SK-N-SH treated with all-trans-retinoic acid at 6 μM for 48 hours (cell line): ENCODE data around the gene WHRN.

ENCODE experiments used
- ATAC-seq: fragments of 200-7000 bp; cut with Tn5 transposase; 3 replicates; pipeline ENCODE4 v1.9.1; 2020; ENCODE audit warnings: mild to moderate bottlenecking, moderate library complexity
- ARNTL ChIP-seq: fragments of 450-650 bp; formaldehyde crosslinking; IDR thresholded peaks from 2 replicates; pipeline ENCODE4 v1.5.0; 2020; ENCODE audit warnings: low read depth, mild to moderate bottlenecking, moderate library complexity, borderline replicate concordance
- BACH2 ChIP-seq: fragments of 250-450 bp; sonication (Bioruptor Pico); IDR thresholded peaks from 2 replicates; pipeline ENCODE4 v1.9.0; 2021; ENCODE audit warnings: mild to moderate bottlenecking, borderline replicate concordance
- CSDC2 ChIP-seq: fragments of 250-450 bp; sonication (Bioruptor Pico); IDR thresholded peaks from 2 replicates; pipeline ENCODE4 v1.5.0; 2020; ENCODE audit warnings: mild to moderate bottlenecking, moderate library complexity
- ESRRG ChIP-seq: fragments of 250-450 bp; sonication (Bioruptor Pico); IDR thresholded peaks from 2 replicates; pipeline ENCODE4 v1.6.1; 2021; ENCODE audit warnings: mild to moderate bottlenecking
- ISL1 ChIP-seq: fragments of 250-450 bp; sonication (Bioruptor Pico); IDR thresholded peaks from 2 replicates; pipeline ENCODE4 v2.1.2; 2022; ENCODE audit warnings: mild to moderate bottlenecking, moderate library complexity
- OSR1 ChIP-seq: fragments of 250-450 bp; sonication (Bioruptor Pico); IDR thresholded peaks from 2 replicates; pipeline ENCODE4 v1.8.0; 2022; ENCODE audit warnings: moderate library complexity, mild to moderate bottlenecking, inconsistent platforms
- PPARA ChIP-seq: fragments of 250-450 bp; sonication (Bioruptor Pico); IDR thresholded peaks from 2 replicates; pipeline ENCODE4 v1.5.0; 2020; ENCODE audit warnings: mild to moderate bottlenecking, borderline replicate concordance
- RARB ChIP-seq: fragments of 250-450 bp; sonication (Bioruptor Pico); IDR thresholded peaks from 2 replicates; pipeline ENCODE4 v1.8.0; 2021; ENCODE audit warnings: mild to moderate bottlenecking, moderate library complexity
- SNAI2 ChIP-seq: fragments of 250-450 bp; sonication (Bioruptor Pico); IDR thresholded peaks from 2 replicates; pipeline ENCODE4 v1.5.0; 2020; ENCODE audit warnings: mild to moderate bottlenecking, moderate library complexity
- TCF4 ChIP-seq: fragments of 250-450 bp; sonication (Bioruptor Pico); IDR thresholded peaks from 2 replicates; pipeline ENCODE4 v1.8.0; 2021; ENCODE audit warnings: mild to moderate bottlenecking, moderate library complexity, borderline replicate concordance
- ZC3H10 ChIP-seq: fragments of 250-450 bp; sonication (Bioruptor Pico); IDR thresholded peaks from 2 replicates; pipeline ENCODE4 v1.5.1; 2021; ENCODE audit warnings: mild to moderate bottlenecking, moderate library complexity
- ZFP3 ChIP-seq: fragments of 250-450 bp; sonication (Bioruptor Pico); IDR thresholded peaks from 2 replicates; pipeline ENCODE4 v1.5.0; 2020; ENCODE audit warnings: mild to moderate bottlenecking, moderate library complexity
- ZFP30 ChIP-seq: fragments of 450-650 bp; formaldehyde crosslinking; IDR thresholded peaks from 2 replicates; pipeline ENCODE4 v1.5.0; 2022; ENCODE audit warnings: mild to moderate bottlenecking, moderate library complexity
- ZNF565 ChIP-seq: fragments of 450-650 bp; formaldehyde crosslinking; conservative IDR thresholded peaks from 2 replicates; pipeline ENCODE4 v1.5.0; 2020; ENCODE audit warnings: low read depth, mild to moderate bottlenecking, moderate library complexity
- ZNF70 ChIP-seq: fragments of 450-650 bp; formaldehyde crosslinking; IDR thresholded peaks from 2 replicates; pipeline ENCODE4 v1.5.0; 2020; ENCODE audit warnings: mild to moderate bottlenecking, moderate library complexity
- ZNF8 ChIP-seq: fragments of 450-650 bp; formaldehyde crosslinking; IDR thresholded peaks from 2 replicates; pipeline ENCODE4 v1.5.0; 2020; ENCODE audit warnings: mild to moderate bottlenecking, moderate library complexity
- TF ChIP-seq, protein P1 (sequence below): fragments of 250-450 bp; sonication (Bioruptor Pico); IDR thresholded peaks from 2 replicates; pipeline ENCODE4 v1.8.0; 2021; ENCODE audit warnings: low read depth, mild to moderate bottlenecking, moderate library complexity, borderline replicate concordance
- TF ChIP-seq, protein P2 (sequence below): fragments of 250-450 bp; sonication (Bioruptor Pico); IDR thresholded peaks from 2 replicates; pipeline ENCODE4 v1.5.1; 2020; ENCODE audit warnings: low read depth, mild to moderate bottlenecking, moderate library complexity
- TF ChIP-seq, protein P3 (sequence below): fragments of 250-450 bp; sonication (Bioruptor Pico); IDR thresholded peaks from 2 replicates; pipeline ENCODE4 v1.5.0; 2020; ENCODE audit warnings: mild to moderate bottlenecking, moderate library complexity

The WHRN gene

DNA sequence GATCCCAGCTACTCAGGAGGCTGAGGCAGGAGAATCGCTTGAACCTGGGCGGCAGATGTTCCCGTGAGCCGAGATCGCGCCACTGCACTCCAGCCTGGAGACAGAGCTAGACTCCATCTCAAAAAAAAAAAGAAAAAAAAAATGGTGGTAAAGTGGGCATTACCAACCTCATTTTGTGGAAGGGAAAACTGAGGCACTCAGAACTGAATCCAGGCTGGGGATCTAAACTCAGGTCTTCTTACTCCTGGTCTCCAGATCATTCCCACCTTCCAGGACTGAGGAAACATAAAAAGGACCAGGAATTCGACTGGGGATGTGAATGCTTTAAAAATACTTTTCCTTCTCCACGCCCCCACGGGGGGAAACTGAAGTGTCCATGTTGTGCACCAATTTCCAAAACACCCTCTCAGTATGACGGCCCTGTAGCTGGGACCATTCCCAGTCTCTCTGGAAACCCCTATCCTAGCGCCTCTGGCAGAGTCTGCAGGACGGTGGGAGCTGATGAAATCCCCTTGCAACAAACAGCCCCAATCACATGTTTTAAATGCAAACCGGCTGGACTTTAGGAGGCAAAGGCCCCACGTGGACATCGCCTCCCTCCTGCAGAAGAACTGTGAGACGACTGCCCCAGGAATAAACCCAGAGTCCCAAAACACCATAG is 108.6 kb downstream of the WHRN start (continued):
- TF ChIP-seq, protein P1, sequence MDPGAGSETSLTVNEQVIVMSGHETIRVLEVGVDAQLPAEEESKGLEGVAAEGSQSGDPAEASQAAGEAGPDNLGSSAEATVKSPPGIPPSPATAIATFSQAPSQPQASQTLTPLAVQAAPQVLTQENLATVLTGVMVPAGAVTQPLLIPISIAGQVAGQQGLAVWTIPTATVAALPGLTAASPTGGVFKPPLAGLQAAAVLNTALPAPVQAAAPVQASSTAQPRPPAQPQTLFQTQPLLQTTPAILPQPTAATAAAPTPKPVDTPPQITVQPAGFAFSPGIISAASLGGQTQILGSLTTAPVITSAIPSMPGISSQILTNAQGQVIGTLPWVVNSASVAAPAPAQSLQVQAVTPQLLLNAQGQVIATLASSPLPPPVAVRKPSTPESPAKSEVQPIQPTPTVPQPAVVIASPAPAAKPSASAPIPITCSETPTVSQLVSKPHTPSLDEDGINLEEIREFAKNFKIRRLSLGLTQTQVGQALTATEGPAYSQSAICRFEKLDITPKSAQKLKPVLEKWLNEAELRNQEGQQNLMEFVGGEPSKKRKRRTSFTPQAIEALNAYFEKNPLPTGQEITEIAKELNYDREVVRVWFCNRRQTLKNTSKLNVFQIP (CRISPR knock-in tag) = no peak
- TF ChIP-seq PPARA = no peak
- TF ChIP-seq, protein P2, sequence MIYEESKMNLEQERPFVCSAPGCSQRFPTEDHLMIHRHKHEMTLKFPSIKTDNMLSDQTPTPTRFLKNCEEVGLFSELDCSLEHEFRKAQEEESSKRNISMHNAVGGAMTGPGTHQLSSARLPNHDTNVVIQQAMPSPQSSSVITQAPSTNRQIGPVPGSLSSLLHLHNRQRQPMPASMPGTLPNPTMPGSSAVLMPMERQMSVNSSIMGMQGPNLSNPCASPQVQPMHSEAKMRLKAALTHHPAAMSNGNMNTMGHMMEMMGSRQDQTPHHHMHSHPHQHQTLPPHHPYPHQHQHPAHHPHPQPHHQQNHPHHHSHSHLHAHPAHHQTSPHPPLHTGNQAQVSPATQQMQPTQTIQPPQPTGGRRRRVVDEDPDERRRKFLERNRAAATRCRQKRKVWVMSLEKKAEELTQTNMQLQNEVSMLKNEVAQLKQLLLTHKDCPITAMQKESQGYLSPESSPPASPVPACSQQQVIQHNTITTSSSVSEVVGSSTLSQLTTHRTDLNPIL = no peak
- no peak for TF ChIP-seq RARB (CRISPR knock-in tag)
- TF ChIP-seq, all 23 proteins: peak for 0

DNA sequence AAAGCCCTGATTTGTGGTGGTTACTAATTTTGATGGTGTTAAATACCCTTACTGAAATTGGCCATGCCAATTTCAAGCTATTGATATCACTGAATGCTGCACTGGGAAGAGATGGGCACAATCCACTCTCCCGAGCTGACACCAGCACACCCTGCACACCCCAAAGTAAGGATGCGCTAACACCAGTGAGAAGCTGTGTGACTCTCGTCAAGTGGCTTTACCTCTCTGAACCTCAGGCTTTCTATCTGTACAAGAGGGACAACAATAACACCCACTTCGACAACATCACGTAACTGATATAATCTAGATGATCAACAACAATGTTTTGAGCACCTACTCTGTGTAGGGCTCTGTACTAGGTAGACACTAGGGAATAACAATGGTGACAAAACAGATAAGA is 109.5 kb downstream of the WHRN start:
- ATAC-seq = no peak
- TF ChIP-seq ZNF565 (CRISPR knock-in tag) (no peak), ESRRG (CRISPR knock-in tag) (no peak), SNAI2 (CRISPR knock-in tag) (no peak), ZFP3 (CRISPR knock-in tag) (no peak), ARNTL (CRISPR knock-in tag) (no peak)
- TF ChIP-seq, protein P3, sequence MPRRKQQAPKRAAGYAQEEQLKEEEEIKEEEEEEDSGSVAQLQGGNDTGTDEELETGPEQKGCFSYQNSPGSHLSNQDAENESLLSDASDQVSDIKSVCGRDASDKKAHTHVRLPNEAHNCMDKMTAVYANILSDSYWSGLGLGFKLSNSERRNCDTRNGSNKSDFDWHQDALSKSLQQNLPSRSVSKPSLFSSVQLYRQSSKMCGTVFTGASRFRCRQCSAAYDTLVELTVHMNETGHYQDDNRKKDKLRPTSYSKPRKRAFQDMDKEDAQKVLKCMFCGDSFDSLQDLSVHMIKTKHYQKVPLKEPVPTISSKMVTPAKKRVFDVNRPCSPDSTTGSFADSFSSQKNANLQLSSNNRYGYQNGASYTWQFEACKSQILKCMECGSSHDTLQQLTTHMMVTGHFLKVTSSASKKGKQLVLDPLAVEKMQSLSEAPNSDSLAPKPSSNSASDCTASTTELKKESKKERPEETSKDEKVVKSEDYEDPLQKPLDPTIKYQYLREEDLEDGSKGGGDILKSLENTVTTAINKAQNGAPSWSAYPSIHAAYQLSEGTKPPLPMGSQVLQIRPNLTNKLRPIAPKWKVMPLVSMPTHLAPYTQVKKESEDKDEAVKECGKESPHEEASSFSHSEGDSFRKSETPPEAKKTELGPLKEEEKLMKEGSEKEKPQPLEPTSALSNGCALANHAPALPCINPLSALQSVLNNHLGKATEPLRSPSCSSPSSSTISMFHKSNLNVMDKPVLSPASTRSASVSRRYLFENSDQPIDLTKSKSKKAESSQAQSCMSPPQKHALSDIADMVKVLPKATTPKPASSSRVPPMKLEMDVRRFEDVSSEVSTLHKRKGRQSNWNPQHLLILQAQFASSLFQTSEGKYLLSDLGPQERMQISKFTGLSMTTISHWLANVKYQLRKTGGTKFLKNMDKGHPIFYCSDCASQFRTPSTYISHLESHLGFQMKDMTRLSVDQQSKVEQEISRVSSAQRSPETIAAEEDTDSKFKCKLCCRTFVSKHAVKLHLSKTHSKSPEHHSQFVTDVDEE (CRISPR knock-in tag) = no peak

DNA sequence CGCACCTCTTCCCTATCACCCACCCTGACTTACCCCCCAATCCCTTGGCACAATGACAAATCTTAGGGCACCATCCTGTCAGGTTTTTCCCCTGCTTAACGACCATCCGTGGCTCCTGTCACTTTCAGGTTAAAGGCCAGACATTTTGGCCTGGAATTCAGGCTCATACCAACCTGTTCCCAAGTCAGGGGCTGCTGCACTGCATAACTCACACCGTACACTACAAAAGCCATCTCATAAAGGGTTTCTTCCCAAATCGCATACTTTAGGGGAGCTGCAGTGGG is 110.0 kb downstream of the WHRN start:
- no peak for ATAC-seq
- TF ChIP-seq, protein P3 (CRISPR knock-in tag) = no peak
- TF ChIP-seq OSR1 (CRISPR knock-in tag) = no peak
- TF ChIP-seq TCF4 (CRISPR knock-in tag) = no peak
- TF ChIP-seq ZNF565 (CRISPR knock-in tag) = no peak
- no peak for TF ChIP-seq ISL1 (CRISPR knock-in tag)
- TF ChIP-seq ZFP30 (CRISPR knock-in tag) = no peak
- no peak for TF ChIP-seq ZNF8 (CRISPR knock-in tag)
- TF ChIP-seq PPARA = no peak
- TF ChIP-seq ZNF70 (CRISPR knock-in tag) = no peak
- TF ChIP-seq, protein P1 (CRISPR knock-in tag) = no peak
- TF ChIP-seq SNAI2 (CRISPR knock-in tag) = no peak
- no peak for TF ChIP-seq ZC3H10
- TF ChIP-seq CSDC2 (CRISPR knock-in tag) = no peak
- no peak for TF ChIP-seq ESRRG (CRISPR knock-in tag)
- no peak for TF ChIP-seq BACH2 (CRISPR knock-in tag)
- TF ChIP-seq, all 23 proteins: peak for 0
